ENCODE results near the gene MRPS30.
A peak's percentile ranks its signal among the peaks of the same experiment; 100 is the strongest.
"Not testable (repeated sequence)": the region's sequence is repeated elsewhere in the genome, so short reads cannot be mapped to it uniquely, and the experiment has no call there.

Gene MRPS30

DNA sequence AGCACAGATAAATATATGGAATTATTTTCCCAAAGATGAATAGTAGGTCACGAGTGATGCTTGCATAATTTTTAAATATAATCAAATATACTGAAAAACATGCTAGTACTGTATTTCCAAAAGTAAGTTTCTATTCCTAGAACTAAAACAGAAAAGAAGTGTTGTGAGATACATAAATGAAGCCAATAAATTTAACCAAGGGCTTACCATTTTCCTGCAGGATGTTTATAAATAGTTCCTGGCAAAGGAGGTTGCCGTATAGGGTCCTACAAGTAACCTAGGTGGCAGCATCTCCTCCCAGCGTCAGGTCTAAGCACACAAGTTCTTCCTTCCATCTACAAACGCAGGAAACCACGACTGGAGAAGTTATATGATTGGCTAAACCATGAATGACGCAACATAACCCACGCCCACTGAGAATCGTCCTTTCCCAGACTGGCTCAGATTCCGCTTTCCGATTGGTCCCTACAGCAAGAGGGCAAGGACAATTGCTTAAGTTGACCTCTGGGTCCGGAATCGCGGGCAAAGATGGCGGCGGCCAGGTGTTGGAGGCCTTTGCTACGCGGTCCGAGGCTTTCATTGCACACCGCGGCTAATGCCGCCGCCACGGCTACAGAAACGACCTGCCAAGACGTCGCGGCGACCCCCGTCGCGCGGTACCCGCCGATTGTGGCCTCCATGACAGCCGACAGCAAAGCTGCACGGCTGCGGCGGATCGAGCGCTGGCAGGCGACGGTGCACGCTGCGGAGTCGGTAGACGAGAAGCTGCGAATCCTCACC lies at the start of gene MRPS30:
Gene MRPS30 (plus strand): TSS at position 513 of the 780 bp plus-strand sequence. CDS start 16 bp downstream, at position 529.
- Mint-ChIP-seq H3K27ac (peak within 1 kb of the TSS; percentile 96), H3K4me1 (peaks cover 11% of the 10 kb centered on the region), H3K4me3 (peak within 1 kb of the TSS; percentile 91), H3K9me3 (no peaks in the 10 kb centered on the region), H3K36me3 (peaks cover 40% of the 10 kb centered on the region)
- peak; percentile 97 for ATAC-seq
- peak; percentile 67 to 92 for DNase-seq (ENCODE audit: low spot score in 2 of 2)

DNA sequence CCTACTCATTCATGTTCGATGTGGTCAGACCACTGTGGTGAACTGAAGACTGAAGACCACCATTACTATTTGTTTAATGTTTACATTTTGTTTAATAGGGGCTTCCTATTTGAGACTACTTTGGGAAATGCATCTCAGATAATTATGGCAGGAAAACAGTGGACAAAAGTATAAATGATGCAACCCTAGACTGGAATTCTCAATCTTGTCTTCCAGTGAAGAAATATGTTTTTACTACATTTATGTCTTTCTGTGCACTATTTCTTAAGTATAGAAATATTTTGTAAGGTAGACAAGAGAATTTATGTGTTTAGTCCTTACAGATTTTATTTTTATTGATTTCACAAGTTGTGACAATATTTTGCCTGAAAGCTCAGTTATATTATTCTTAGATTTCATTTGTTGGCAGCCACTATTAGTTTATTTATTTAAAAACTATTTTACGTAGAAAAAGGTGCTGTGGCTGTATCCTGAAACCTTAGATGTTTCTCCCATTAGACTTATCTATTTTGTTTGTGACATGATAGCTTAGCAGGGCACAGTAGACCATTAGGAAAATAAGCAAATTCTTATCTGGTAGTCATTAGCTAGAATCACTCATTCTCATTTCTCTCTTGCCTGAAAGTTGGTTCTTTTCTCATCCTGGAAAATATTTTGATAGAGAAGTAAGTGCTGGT lies 39.4 kb upstream of the MRPS30 start:
- DNase-seq (ENCODE audit: low spot score in 2 of 2) (no peak), ATAC-seq (no peak)
- Mint-ChIP-seq H3K36me3 (no peaks in the 10 kb centered on the region), H3K4me3 (no peak overlapping the region), H3K9me3 (no peaks in the 10 kb centered on the region), H3K27ac (no peak overlapping the region), H3K4me1 (no peaks in the 10 kb centered on the region)

DNA sequence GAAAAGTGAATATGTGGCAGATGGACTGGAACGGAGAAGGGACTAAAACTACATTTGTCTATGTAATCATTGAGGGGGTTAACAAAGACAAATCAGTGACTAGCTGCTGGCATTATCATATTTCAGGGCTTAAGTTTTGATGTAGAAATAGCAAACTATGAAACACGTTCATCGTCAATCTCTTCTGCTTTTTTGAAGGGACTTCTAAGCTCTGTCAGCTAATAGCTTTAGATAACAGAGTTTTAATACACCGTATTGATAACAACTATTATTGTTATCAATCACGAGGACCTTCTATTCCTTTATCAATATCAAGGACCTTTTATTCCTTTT lies 38.9 kb upstream of the MRPS30 start:
- H3K4me1 Mint-ChIP-seq = no peaks in the 10 kb centered on the region
- no peak overlapping the region for H3K27ac Mint-ChIP-seq
- no peaks in the 10 kb centered on the region for H3K36me3 Mint-ChIP-seq
- ATAC-seq (no peak), DNase-seq (ENCODE audit: low spot score in 2 of 2) (no peak)
- H3K9me3 Mint-ChIP-seq = no peaks in the 10 kb centered on the region
- H3K4me3 Mint-ChIP-seq = no peak overlapping the region

DNA sequence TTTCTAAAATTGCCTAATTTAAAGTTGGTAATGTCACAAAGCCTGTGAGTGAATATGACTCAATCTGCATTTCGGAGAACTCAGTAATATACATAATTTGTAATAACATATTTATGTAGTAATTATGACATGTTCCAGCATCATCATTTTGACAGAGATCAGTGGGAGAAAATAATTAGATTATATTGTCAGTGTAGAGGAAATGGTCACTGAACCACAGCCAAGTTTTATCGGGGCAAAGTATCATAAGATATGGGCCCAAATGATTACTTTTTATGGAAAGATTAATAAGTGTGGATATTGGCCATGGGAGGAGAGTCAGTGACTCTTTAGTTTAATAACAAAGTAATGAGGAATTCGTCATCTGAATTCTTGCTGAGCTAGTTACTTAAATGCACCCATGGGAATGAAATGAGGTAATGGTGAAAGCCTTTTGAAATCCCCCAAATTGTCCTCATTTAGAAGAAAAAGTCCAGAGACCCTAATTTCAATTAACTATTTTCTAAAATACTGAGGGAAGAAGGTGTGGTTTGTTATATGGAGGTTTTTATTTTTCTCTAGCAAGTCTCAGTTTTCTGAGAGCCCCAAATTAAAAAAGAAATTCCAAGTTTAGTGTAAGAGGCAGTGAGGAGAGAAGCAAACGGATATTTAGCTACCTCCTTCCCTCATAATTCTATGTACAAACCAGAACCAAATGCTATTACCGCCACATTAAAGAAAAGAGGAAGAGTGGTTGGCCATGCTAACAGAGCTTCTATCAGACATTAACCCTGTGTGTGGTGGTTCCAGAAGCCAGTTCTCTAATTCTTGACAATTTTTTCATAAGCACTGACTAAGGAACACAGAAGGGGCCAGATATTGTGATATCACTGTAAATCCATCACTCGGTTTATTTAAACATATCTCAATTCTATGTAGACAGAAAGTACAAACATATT lies 37.7 kb upstream of the MRPS30 start:
- no peak for ATAC-seq
- Mint-ChIP-seq H3K36me3 (no peaks in the 10 kb centered on the region), H3K27ac (no peak overlapping the region), H3K4me1 (no peaks in the 10 kb centered on the region), H3K9me3 (no peaks in the 10 kb centered on the region), H3K4me3 (no peak overlapping the region)
- DNase-seq (ENCODE audit: low spot score in 2 of 2) = no peak

DNA sequence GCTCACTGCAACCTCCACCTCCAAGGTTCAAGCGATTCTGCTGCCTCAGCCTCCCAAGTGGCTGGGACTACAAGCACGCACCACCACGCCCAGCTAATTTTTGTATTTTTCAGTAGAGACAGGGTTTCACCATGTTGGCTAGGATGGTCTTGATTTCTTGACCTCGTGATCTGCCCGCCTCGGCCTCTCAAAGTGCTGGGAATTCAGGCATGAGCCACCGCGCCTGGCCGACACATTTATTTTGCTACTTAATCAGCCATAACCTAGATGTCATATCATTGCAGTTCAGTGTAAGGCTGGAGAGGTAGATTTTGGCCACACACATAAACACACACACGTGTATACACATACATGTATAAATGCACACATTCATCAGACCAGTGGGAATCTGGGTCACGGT lies 36.4 kb upstream of the MRPS30 start:
- H3K27ac Mint-ChIP-seq; H3K4me3 Mint-ChIP-seq; H3K9me3 Mint-ChIP-seq; H3K36me3 Mint-ChIP-seq; DNase-seq (ENCODE audit: low spot score in 2 of 2); ATAC-seq; H3K4me1 Mint-ChIP-seq: not testable (repeated sequence)

DNA sequence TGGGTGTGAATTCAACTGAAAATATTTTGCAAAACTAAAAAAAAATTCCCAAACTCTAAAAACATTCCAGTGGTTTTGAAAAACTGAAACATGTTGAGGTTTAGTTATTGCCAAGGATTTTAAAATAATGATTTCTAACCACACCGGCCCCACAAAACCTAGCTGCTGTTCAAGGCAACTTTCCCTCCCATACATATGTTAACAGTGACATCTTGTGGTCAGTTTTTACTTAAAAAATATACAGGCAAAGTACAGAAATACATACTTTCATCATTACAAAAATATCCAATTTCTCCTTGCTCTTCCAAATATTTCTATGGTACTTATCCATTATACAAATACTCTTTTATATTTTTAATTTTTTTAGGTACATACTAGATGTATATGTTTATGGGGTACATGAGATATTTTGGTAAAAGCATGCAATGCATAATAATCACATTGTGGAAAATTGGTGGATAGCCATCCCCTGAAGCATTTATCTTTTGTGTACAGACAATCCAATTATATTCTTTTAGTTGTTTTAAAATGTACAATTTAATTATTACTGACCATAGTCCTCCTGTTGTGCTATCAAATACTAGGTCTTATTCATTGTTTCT lies 34.4 kb upstream of the MRPS30 start:
- no peaks in the 10 kb centered on the region for H3K36me3 Mint-ChIP-seq
- H3K4me3 Mint-ChIP-seq = no peak overlapping the region
- H3K4me1 Mint-ChIP-seq = no peaks in the 10 kb centered on the region
- ATAC-seq (no peak), DNase-seq (ENCODE audit: low spot score in 2 of 2) (no peak)
- H3K27ac Mint-ChIP-seq = no peak overlapping the region
- no peaks in the 10 kb centered on the region for H3K9me3 Mint-ChIP-seq

DNA sequence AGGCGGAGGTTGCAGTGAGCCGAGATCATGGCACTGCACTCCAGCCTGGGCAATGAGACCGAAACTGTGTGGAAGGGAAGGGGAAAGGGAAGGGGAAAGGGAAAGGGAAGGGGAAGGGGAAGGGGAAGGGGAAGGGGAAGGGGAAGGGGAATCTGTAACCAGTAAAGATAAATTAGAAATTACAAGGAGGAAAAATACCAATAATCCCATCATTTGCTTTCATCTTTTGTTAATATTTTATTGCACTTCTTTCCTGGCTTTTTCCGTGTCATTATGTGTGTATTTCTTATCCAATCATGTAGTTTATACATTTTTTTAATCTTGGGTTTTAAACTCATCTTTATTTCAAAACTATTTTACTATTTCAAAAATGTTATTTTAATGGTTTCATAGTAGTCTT lies 29.6 kb upstream of the MRPS30 start:
- DNase-seq (ENCODE audit: low spot score in 2 of 2) (no peak), ATAC-seq (no peak)
- no peaks in the 10 kb centered on the region for H3K36me3 Mint-ChIP-seq

DNA sequence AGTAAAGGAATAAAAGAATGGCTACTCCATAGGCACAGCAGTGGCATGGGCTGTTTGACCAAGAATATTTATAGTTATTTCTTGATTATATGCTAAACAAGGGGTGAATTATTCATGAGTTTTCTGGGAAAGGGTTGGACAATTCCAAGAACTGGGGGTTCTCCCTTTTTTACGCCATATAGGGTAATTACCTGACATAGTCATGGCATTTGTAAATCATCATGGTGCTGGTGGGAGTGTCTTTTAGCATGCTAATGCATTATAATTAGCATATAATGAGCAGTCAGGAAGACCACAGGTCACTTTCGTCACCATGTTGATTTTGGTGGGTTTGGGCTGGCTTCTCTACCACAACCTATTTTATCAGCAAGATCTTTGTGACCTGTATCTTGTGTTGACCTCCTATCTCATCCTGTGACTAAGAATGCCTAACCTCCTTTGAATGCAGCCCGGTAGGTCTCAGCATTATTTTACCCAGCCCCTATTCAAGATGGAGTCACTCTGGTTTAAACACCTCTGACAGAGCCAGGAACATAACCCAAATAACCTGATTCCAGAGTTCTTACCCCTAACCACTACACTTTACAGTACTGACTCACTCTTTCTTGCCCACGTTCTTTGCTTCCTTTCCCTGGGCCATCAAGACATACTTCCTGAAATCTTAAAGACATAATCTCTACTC lies 25.0 kb upstream of the MRPS30 start:
- H3K4me1 Mint-ChIP-seq = no peaks in the 10 kb centered on the region
- no peak for DNase-seq (ENCODE audit: low spot score in 2 of 2)
- no peak overlapping the region for H3K4me3 Mint-ChIP-seq
- peak; percentile 43 for ATAC-seq
- H3K36me3 Mint-ChIP-seq = no peaks in the 10 kb centered on the region
- no peaks in the 10 kb centered on the region for H3K9me3 Mint-ChIP-seq
- no peak overlapping the region for H3K27ac Mint-ChIP-seq

More for the DNA sequence above, 29.6 kb upstream of the MRPS30 start:
- Mint-ChIP-seq H3K4me1 (no peaks in the 10 kb centered on the region), H3K9me3 (no peaks in the 10 kb centered on the region), H3K27ac (no peak overlapping the region), H3K4me3 (no peak overlapping the region)

DNA sequence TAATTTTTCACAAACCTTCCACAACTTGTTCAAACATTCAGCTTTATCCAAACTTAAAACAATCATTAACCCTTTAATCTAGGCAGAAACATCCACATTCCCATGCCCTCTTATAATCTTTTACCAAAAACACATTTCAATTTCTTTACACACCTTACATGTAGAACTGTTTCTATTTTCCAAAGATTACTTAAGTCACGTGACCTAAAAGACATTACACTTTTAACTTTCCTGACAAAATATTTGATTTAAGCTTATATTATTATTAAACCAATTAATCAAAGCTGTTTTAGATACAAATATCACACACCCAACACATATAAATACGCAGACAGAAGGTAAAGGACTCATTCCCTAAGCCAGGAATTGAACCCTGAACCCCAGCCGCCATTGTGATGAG lies 21.0 kb upstream of the MRPS30 start:
- Mint-ChIP-seq H3K4me1 (no peaks in the 10 kb centered on the region), H3K36me3 (no peaks in the 10 kb centered on the region), H3K9me3 (peaks cover 6% of the 10 kb centered on the region), H3K4me3 (no peak overlapping the region), H3K27ac (no peak overlapping the region)
- no peak for DNase-seq (ENCODE audit: low spot score in 2 of 2)
- no peak for ATAC-seq

DNA sequence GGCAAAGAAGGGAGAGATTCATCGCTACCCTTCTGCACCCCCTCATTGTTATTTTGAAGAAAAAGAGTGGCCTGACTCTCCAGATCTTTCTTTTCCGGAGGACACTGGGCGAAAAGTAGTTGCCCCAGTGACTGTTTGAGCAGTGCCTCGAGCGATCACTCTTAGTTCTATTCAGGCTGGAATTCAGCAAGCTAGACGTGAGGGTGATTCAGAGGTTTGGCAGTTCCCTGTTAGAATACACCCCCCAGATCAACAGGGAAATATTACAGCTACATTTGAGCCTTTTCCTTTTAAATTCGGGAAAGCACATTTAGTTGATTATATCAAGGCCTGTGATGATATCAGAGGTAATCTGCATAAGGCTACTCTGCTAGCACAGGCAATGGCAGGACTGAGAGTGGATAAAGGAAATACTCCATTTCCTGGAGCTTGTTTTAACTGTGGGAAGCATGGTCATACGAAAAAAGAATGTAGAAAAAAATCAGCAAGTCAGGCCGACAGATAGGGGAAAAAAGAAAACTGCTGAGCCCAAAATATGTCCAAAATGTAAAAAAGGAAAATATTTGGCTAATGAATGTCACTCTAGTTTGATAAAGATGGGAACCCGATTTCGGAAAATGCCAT lies 19.3 kb upstream of the MRPS30 start:
- H3K36me3 Mint-ChIP-seq; DNase-seq (ENCODE audit: low spot score in 2 of 2); H3K4me3 Mint-ChIP-seq; H3K27ac Mint-ChIP-seq; ATAC-seq; H3K9me3 Mint-ChIP-seq; H3K4me1 Mint-ChIP-seq: not testable (repeated sequence)

DNA sequence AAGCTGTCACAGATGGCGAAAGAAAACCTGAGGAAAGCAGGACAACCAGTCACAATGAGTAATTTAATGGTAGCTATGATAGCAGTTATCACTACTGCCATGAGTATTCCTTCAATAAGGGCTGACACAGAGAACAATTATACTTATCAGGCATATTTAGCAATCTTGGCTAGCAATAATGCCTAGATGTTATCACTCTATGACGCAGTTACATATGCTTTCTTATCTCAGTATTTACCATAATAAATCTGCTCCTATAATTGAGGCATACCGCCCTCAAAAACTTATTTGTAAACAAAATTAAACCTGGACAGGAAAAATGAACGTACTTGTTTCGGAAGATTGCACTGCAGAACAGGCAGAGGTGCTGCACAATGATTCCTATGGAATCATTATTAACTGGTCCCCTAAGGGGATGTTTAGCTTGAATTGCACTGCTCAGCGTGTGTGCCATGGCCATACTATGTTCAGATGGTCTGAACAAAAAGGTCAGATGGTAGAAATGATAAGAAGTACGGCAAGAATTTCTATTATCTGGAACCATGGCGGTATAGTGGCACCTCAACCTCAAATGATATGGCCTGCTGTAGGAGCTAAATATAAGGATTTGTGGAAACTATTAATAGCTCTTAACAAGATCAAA lies 16.6 kb upstream of the MRPS30 start:
- H3K9me3 Mint-ChIP-seq = peaks cover 12% of the 10 kb centered on the region
- not testable (repeated sequence) for ATAC-seq; H3K4me1 Mint-ChIP-seq; DNase-seq (ENCODE audit: low spot score in 2 of 2); H3K27ac Mint-ChIP-seq; H3K4me3 Mint-ChIP-seq; H3K36me3 Mint-ChIP-seq

DNA sequence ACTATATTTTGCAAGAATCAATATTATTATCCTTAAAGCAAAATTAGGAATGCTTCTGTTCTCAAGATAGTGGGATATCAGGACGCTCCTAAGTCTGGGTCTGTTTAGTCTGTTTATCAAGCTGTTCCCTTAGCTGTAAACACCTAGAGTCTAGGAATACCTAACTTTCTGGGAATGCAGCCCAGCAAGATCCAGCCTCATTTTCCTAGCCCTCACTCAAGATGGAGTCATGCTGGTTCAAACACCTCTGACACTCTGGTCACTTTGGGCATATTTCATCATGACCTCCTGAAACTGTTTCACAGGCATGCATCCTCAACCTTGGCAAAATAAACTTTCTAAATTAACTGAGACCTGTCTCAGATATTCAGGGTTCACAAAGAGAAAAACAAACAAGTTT lies 14.4 kb upstream of the MRPS30 start:
- Mint-ChIP-seq H3K4me1 (no peaks in the 10 kb centered on the region), H3K4me3 (no peak overlapping the region), H3K27ac (no peak overlapping the region), H3K9me3 (peaks cover 12% of the 10 kb centered on the region), H3K36me3 (no peaks in the 10 kb centered on the region)
- DNase-seq (ENCODE audit: low spot score in 2 of 2) = no peak
- no peak for ATAC-seq

DNA sequence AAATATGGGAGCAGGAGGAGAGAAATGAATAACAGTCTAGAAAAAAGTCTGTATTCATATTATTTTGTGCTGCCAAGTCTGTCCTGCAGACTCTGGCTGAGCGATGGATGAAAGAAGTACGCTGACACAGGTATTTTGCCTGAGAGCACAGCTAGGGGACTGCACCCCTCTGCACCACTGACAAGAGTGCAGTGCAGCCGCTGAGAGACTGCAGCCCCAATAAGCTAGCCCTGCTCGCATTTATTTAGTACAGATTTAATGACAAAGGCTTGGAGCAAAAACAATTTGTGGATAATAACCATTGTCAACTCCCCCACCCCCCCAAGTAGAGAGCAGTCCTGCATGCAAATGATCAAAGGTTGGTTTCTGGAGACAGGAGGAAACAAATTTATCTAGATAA lies 13.3 kb upstream of the MRPS30 start:
- DNase-seq (ENCODE audit: low spot score in 2 of 2) (no peak), ATAC-seq (no peak)
- Mint-ChIP-seq H3K4me1 (no peaks in the 10 kb centered on the region), H3K4me3 (no peak overlapping the region), H3K36me3 (no peaks in the 10 kb centered on the region), H3K27ac (no peak overlapping the region), H3K9me3 (peaks cover 12% of the 10 kb centered on the region)

DNA sequence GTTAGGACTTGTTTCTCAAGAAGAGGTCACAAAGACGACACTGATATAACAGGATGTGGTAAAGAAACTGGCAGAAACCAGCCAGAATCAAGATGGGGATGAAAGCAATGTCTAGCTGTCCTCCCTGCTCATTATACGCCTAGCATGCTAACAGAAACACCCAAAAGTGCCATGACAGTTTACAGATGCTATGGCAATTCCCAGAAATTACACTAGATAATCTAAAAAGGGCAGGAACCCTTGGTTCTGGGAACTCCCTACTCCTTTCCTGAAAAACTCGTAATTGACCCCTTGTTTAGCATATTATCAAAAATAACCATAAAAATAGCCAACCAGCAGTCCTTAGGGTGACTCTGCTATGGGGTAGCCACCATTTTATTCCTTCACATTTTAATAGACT lies 10.9 kb upstream of the MRPS30 start:
- H3K36me3 Mint-ChIP-seq = no peaks in the 10 kb centered on the region
- ATAC-seq = no peak

More for the DNA sequence above, 10.9 kb upstream of the MRPS30 start:
- H3K9me3 Mint-ChIP-seq = peaks cover 6% of the 10 kb centered on the region
- no peak for DNase-seq (ENCODE audit: low spot score in 2 of 2)
- no peak overlapping the region for H3K27ac Mint-ChIP-seq
- H3K4me3 Mint-ChIP-seq = no peak overlapping the region
- H3K4me1 Mint-ChIP-seq = no peaks in the 10 kb centered on the region
